HepG2 (cell line): Measurements from ENCODE around the gene SLC11A1. TPM values are rescaled to one million over a fixed set of nuclear protein-coding genes. Genes with fewer than 3 reads are reported as not detected.

Experiments used
- ARHGAP35 ChIP-seq: sonication (generic); formaldehyde crosslinking; IDR thresholded peaks from 2 replicates; pipeline ENCODE4 v1.9.0; 2022; ENCODE audit warnings: mild to moderate bottlenecking, inconsistent platforms, moderate library complexity, missing genetic modification reagents, borderline replicate concordance
- ATRX ChIP-seq: sonication (generic); formaldehyde crosslinking; IDR thresholded peaks from 2 replicates; pipeline ENCODE4 v1.4.0; 2020; ENCODE audit warnings: missing genetic modification reagents, borderline replicate concordance
- FOXP1 ChIP-seq, 2 experiments: fragments of 450-650 bp in 1 of 2; IDR thresholded peaks; 2 replicates each; pipeline ENCODE4 v1.6.1; 2017 to 2018; ENCODE audit warnings: antibody characterized with exemption in 1 of 2
- HBP1 ChIP-seq: IDR thresholded peaks from 2 replicates; pipeline ENCODE4 v1.6.1; 2016; ENCODE audit warnings: low read depth, control low read depth
- MAFG ChIP-seq: sonication (generic); formaldehyde crosslinking; IDR thresholded peaks from 2 replicates; pipeline ENCODE4 v1.5.1; 2020; ENCODE audit warnings: mild to moderate bottlenecking, missing genetic modification reagents
- NFKB2 ChIP-seq: sonication (generic); formaldehyde crosslinking; IDR thresholded peaks from 2 replicates; pipeline ENCODE4 v1.4.0; 2020; ENCODE audit warnings: missing genetic modification reagents, borderline replicate concordance
- ONECUT2 ChIP-seq: sonication (generic); formaldehyde crosslinking; IDR thresholded peaks from 2 replicates; pipeline ENCODE4 v1.4.0; 2020; ENCODE audit warnings: missing genetic modification reagents
- PHF8 ChIP-seq: sonication (generic); formaldehyde crosslinking; IDR thresholded peaks from 2 replicates; pipeline ENCODE4 v1.5.0; 2020; ENCODE audit warnings: missing genetic modification reagents
- RFX3 ChIP-seq: IDR thresholded peaks from 2 replicates; pipeline ENCODE4 v1.6.1; 2016; ENCODE audit warnings: missing biosample characterization, missing genetic modification reagents
- RXRB ChIP-seq: IDR thresholded peaks from 2 replicates; pipeline ENCODE4 v1.6.1; 2016; ENCODE audit warnings: borderline replicate concordance, missing genetic modification reagents, missing compliant biosample characterization
- SCMH1 ChIP-seq: sonication (generic); formaldehyde crosslinking; IDR thresholded peaks from 2 replicates; pipeline ENCODE4 v1.9.0; 2021; ENCODE audit warnings: missing genetic modification reagents, mild to moderate bottlenecking, borderline replicate concordance
- SP4 ChIP-seq: sonication (generic); formaldehyde crosslinking; IDR thresholded peaks from 2 replicates; pipeline ENCODE4 v1.8.1; 2023; ENCODE audit warnings: mild to moderate bottlenecking, missing genetic modification reagents
- STAT5B ChIP-seq: sonication (generic); formaldehyde crosslinking; IDR thresholded peaks from 2 replicates; pipeline ENCODE4 v1.4.0; 2020; ENCODE audit warnings: missing genetic modification reagents
- ZBTB43 ChIP-seq: sonication (generic); formaldehyde crosslinking; conservative IDR thresholded peaks from 2 replicates; pipeline ENCODE4 v1.4.0; 2020; ENCODE audit warnings: missing genetic modification reagents
- ZNF136 ChIP-seq: sonication (generic); formaldehyde crosslinking; IDR thresholded peaks from 2 replicates; pipeline ENCODE4 v1.8.1; 2022; ENCODE audit warnings: low read depth, mild to moderate bottlenecking, moderate library complexity, missing genetic modification reagents
- ZNF180 ChIP-seq: sonication (generic); formaldehyde crosslinking; IDR thresholded peaks from 2 replicates; pipeline ENCODE4 v1.4.0; 2020; ENCODE audit warnings: low read depth, missing genetic modification reagents, borderline replicate concordance
- ZNF780A ChIP-seq: sonication (generic); formaldehyde crosslinking; IDR thresholded peaks from 2 replicates; pipeline ENCODE4 v1.8.0; 2022; ENCODE audit warnings: mild to moderate bottlenecking, missing genetic modification reagents, moderate library complexity
- polyA plus RNA-seq, 8 experiments: library from polyadenylated mRNA; depleted of rRNA in 3 of 8; stranded (reverse) in 7 of 8; unstranded in 1 of 8; fragments of >200 nt; fragmentation: Illumina TruSeq in 4 of 8; extraction: Trizol in 4 of 8; gene quantifications; 2 replicates each; pipeline versions ENCODE4 v1.2.1 to v1.2.3, GENCODE V29; 2011 to 2016; ENCODE audit warnings: low read depth in 4 of 8, missing spikeins in 1 of 8, mixed read lengths in 1 of 8; ENCODE audit not compliant: insufficient read depth in 1 of 8
- total RNA-seq, 5 experiments: library from RNA; depleted of rRNA; stranded (reverse); fragments of >200 nt; fragmentation: Illumina TruSeq; extraction: Trizol; gene quantifications; 2 replicates each; pipeline ENCODE4 v1.2.3, GENCODE V29; 2016; ENCODE audit warnings: low read depth in 1 of 5
- TF ChIP-seq, protein P1 (sequence below): sonication (generic); formaldehyde crosslinking; IDR thresholded peaks from 2 replicates; pipeline ENCODE4 v1.4.0; 2020; ENCODE audit warnings: mild to moderate bottlenecking, missing genetic modification reagents
- TF ChIP-seq, protein P2 (sequence below): sonication (generic); formaldehyde crosslinking; IDR thresholded peaks from 2 replicates; pipeline ENCODE4 v1.4.0; 2020; ENCODE audit warnings: missing genetic modification reagents
- TF ChIP-seq, protein P3 (sequence below): IDR thresholded peaks from 2 replicates; pipeline ENCODE4 v1.6.1; 2012; ENCODE audit warnings: low read length, improper control_type of control experiment

The SLC11A1 gene
- total and polyA plus RNA-seq, 2 of the 13 experiments (the other 11 are each of a cell fraction or from before 2014, with no cell fraction given) = 0.33 to 2.3 TPM

DNA sequence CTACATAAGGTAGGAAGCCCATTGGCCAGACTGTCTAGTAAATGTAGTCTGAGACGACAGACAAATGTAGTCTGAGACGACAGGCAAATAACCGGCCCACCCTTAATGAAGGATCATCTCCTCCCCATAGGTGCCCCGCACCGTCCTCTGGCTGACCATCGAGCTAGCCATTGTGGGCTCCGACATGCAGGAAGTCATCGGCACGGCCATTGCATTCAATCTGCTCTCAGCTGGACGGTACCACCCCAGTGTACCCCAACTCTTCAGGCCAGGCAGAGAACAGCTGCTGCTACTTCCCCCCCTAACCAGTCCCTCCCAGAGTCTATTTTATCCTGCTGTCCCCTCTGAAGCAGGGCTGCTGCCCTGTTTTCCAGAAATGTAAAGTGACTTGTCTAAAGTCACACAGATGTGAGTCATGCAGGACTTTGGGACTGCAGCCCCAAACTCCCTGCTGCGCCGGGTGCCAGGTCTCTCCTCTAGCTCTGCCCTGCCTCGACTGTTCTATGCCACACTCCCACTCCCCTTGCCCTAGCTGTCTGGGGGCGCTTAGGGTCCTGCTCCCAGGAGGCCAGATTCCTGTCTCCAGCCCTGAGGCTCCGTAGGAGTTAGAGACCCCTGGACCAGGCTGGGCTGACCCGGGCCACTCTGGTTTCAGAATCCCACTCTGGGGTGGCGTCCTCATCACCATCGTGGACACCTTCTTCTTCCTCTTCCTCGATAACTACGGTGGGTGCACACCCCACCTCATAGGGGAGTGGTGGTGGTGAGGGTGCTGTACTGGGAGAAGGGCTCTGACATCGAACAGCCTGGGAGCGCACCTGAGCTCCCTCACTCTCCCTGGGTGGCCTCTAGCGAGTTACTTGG lies 4.7 kb downstream of the SLC11A1 start (continued):
- TF ChIP-seq HBP1 (CRISPR knock-in tag) (no peak; the same call in 1 of the 2 replicates), ATRX (CRISPR knock-in tag) (no peak), ONECUT2 (no peak), ZNF180 (CRISPR knock-in tag) (no peak), RXRB (CRISPR knock-in tag) (no peak), FOXP1 (IDR thresholded peaks at IDR 0.05) (no peak), FOXP1 (CRISPR knock-in tag; IDR thresholded peaks at IDR 0.05) (no peak), RFX3 (no peak), PHF8 (CRISPR knock-in tag) (no peak), ZNF780A (CRISPR knock-in tag) (0 out of 2 replicates have a peak, but pooled peaks have one; percentile 4), SP4 (CRISPR knock-in tag) (peak; percentile 16; the same call in 1 of the 2 replicates), SCMH1 (CRISPR knock-in tag) (no peak), STAT5B (no peak), ARHGAP35 (CRISPR knock-in tag) (no peak), NFKB2 (CRISPR knock-in tag) (peak; percentile 68; the same call in 1 of the 2 replicates), ZBTB43 (CRISPR knock-in tag) (no peak), MAFG (no peak), ZNF136 (no peak)
- TF ChIP-seq, protein P1, sequence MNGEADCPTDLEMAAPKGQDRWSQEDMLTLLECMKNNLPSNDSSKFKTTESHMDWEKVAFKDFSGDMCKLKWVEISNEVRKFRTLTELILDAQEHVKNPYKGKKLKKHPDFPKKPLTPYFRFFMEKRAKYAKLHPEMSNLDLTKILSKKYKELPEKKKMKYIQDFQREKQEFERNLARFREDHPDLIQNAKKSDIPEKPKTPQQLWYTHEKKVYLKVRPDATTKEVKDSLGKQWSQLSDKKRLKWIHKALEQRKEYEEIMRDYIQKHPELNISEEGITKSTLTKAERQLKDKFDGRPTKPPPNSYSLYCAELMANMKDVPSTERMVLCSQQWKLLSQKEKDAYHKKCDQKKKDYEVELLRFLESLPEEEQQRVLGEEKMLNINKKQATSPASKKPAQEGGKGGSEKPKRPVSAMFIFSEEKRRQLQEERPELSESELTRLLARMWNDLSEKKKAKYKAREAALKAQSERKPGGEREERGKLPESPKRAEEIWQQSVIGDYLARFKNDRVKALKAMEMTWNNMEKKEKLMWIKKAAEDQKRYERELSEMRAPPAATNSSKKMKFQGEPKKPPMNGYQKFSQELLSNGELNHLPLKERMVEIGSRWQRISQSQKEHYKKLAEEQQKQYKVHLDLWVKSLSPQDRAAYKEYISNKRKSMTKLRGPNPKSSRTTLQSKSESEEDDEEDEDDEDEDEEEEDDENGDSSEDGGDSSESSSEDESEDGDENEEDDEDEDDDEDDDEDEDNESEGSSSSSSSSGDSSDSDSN (CRISPR knock-in tag) = peak; percentile 38; the same call in 1 of the 2 replicates
- TF ChIP-seq, protein P2, sequence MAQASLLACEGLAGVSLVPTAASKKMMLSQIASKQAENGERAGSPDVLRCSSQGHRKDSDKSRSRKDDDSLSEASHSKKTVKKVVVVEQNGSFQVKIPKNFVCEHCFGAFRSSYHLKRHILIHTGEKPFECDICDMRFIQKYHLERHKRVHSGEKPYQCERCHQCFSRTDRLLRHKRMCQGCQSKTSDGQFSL = no peak
- TF ChIP-seq, protein P3, sequence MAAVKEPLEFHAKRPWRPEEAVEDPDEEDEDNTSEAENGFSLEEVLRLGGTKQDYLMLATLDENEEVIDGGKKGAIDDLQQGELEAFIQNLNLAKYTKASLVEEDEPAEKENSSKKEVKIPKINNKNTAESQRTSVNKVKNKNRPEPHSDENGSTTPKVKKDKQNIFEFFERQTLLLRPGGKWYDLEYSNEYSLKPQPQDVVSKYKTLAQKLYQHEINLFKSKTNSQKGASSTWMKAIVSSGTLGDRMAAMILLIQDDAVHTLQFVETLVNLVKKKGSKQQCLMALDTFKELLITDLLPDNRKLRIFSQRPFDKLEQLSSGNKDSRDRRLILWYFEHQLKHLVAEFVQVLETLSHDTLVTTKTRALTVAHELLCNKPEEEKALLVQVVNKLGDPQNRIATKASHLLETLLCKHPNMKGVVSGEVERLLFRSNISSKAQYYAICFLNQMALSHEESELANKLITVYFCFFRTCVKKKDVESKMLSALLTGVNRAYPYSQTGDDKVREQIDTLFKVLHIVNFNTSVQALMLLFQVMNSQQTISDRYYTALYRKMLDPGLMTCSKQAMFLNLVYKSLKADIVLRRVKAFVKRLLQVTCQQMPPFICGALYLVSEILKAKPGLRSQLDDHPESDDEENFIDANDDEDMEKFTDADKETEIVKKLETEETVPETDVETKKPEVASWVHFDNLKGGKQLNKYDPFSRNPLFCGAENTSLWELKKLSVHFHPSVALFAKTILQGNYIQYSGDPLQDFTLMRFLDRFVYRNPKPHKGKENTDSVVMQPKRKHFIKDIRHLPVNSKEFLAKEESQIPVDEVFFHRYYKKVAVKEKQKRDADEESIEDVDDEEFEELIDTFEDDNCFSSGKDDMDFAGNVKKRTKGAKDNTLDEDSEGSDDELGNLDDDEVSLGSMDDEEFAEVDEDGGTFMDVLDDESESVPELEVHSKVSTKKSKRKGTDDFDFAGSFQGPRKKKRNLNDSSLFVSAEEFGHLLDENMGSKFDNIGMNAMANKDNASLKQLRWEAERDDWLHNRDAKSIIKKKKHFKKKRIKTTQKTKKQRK = no peak
